Measurements from ENCODE around the gene COL6A2.
"Not testable (repeated sequence)": the region's sequence is repeated elsewhere in the genome, so short reads cannot be mapped to it uniquely, and the experiment has no call there.

Gene COL6A2

GRCh38 chr21:46136739-46137349 lies 38.9 kb downstream of the COL6A2 start:
- no peak overlapping the region for H3K27ac ChIP-seq
- DNase-seq (ENCODE audit: low read depth, low spot score): no peak

- H3K27ac ChIP-seq: no peak overlapping the region
- DNase-seq (ENCODE audit: low read depth, low spot score): no peak
These were observed 40.0 kb downstream of the COL6A2 start for GRCh38 chr21:46137908-46138307.

DNA sequence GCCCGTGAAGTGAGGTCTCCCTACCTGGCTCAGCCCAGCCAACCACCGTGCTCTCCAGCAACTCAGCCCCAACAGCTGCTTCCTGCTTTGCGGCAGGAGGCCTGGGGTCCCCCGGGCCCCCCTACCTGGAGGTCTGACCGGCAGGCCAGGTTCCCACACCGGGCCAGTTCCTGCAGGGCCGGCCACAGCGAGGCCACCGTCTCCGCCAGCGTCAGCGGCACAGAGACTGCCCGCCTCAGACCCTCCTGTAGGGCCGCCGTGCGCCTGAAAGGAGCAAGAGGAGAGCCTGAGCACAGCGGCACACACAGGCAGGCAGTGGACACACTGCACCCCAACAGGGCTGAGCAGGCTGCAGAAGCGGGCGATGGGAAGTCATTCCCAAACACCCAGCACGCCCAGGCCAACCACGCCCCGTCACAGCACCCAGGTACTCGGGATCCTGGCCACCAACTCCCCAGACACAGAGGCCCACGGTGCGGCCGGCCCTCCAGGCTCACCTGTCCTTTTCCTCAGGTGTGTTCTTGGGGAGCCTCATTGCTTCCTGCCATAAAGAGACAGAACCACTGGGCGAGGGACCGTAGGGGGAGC lies 40.6 kb downstream of the COL6A2 start:
- no peak for DNase-seq (ENCODE audit: low read depth, low spot score)
- H3K27ac ChIP-seq: no peak overlapping the region

GRCh38 chr21:46139686-46140085 lies 41.8 kb downstream of the COL6A2 start:
- H3K27ac ChIP-seq: no peak overlapping the region
- DNase-seq (ENCODE audit: low read depth, low spot score): no peak

GRCh38 chr21:46140352-46141003 lies 42.6 kb downstream of the COL6A2 start:
- DNase-seq (ENCODE audit: low read depth, low spot score): not testable (repeated sequence)

DNA sequence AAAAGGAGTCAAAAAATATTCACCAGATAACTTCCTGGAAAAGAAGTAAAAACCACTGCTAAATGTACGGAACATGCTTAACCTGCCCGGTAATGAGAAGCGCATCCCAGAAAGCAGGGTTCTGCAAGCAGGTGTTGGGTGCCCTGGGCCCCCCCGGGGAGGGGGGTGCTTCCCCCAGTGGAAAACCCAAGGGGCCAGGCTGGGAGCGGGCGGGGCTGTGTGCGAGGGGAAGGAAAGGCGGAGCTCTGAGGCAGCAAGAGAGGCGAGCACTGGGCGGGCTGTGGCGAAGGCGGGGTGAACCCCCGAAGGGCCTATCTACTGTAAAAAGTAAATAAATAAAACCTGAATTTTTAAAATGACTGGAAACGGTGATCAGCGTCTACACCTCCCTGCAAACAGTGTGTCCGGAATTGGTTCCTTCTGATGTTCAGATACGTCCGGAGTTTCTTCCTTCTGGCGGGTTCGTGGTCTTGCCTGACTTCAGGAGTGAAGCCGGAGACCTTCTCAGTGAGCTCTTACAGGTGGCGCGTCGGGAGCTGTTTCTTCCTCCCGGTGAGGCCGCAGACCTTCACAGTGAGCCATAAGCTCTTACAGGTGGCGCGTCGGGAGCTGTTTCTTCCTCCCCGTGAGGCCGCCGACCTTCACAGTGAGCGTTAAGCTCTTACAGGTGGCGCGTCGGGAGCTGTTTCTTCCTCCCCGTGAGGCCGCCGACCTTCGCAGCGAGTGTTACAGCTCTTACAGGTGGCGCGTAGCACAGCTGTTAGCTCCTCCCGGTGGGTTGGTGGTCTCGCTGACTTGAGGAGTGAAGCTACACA lies 44.1 kb downstream of the COL6A2 start:
- H3K27ac ChIP-seq: no peak overlapping the region

More at GRCh38 chr21:46140352-46141003, 42.6 kb downstream of the COL6A2 start:
- not testable (repeated sequence) for H3K27ac ChIP-seq

GRCh38 chr21:46142582-46143473 lies 44.9 kb downstream of the COL6A2 start:
- DNase-seq (ENCODE audit: low read depth, low spot score): no peak
- no peak overlapping the region for H3K27ac ChIP-seq

More for the DNA sequence above, 44.1 kb downstream of the COL6A2 start:
- no peak for DNase-seq (ENCODE audit: low read depth, low spot score)

DNA sequence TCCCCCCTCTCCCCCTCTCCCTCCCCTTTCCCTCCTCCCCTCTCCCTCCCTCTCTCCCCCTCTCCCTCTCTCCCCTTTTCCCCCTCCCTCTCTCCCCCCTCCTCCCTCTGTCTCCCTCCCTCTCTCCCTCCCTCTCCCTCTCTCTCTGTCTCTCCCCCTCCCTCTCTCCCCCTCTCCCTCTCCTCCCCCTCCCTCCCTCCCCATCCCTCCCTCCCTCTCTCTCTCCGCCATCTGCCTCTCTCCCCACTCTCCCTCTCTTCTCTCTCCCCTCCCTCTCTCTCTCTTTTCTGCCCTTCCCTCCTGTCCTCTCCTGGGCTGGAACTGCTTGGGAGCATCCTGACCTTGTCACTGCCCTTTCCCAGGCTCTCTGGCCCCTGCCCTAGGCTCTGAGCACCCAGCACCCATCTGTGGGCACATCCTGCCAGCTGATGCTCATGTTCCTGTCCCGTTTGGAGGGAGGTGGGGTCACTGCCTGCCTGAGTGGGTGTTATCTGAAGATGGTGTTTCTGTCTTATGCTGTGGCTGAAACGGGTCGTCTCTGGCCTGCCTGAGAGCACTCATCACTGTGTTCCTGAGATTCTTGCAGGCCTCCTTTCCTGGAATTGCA lies 46.7 kb downstream of the COL6A2 start:
- DNase-seq (ENCODE audit: low read depth, low spot score): no peak
- H3K27ac ChIP-seq: no peak overlapping the region

DNA sequence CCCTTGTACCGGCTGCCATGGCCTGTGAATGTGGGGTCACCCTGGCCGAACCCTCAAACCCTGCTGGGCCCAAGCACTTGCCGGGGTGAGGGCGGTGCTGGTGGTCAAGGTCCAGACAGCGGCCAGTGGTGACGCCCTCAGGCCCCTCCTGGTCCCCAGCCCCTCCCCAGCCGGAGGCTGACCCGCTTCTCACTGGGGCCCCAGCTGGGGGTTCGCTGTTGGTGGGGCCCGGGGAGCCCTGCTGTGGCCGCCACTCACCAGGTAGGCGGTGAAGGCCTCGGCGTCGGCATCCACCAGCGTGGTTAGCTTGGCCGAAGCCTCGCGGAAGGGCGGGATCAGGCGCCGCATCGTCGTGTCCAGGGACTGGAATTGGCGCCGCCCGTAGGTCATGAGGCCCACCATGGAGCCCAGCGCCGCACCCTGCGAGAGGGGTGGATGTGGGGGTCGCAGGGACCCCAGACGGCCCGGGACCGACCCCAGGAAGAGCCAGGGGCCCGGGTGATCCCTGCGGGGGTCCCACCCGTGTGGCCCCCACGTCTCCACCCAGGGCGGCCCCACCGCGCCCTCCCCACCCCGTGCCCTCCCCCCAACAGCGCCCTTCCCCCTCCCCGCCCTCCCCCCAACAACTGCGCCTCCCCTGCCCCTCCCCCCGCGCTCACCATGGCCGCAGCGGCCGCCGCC lies 47.4 kb downstream of the COL6A2 start:
- H3K27ac ChIP-seq: no peak overlapping the region

DNA sequence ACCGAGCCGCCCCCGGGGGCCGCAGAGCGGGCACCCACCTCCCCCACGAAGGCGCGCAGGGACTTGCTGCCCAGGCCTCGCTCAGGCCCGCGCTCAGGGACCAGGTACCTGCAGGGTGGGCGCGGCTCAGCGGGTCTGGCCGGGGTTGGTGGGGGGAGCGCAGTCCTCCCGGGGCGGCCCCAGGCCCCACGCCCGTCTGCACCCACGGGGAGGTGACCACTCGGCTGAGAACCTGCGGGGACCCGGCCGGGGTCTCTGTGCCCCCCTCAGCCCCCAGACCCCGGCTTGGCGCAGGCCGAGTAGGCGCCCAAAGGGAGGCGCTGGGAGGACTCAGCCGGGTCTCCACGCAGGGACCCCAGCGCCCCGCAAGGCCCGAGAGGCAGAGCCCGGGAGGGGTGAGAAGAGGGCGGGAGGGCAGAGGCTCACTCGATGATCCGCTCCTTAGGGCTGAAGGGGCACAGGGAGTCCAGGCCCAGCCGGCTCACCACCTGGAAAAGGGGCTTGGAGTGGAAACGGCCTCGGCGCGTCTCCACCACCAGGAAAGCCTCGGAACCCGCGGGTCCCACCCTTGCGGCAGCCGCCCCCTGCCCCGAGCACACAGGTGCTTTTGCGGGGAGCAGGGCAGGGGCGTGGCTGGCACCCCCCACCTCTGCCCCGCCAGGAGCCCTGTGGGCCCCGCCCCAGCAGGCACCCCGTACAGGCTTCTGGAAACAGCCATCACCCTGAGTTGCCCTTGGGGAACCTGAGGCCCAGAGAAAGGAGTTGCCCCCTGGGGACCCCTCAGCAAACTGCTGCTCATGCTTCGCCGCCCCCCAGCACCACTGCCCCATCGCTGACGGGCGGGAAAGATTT lies 48.2 kb downstream of the COL6A2 start:
- no peak overlapping the region for H3K27ac ChIP-seq
- DNase-seq (ENCODE audit: low read depth, low spot score): no peak

More for the DNA sequence above, 47.4 kb downstream of the COL6A2 start:
- no peak for DNase-seq (ENCODE audit: low read depth, low spot score)

DNA sequence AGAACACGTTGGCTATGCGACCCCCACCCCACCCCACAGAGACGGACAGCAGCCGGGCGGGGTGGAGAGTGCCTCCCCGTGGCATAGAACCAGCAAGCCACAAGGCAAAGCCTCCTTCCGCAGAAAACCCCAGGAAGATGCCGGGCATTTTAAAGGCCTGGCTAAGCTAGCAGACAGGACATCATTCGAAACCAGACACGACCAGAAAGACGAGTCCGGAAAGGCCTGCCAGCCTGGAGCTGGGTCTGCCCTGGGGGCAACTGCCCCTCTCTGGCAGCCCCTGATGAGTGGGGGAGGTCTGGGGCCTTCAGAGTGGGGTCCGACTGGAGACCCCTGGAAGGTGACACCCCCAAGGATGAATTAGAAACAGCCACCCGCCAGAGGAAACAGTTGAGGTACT lies 48.9 kb downstream of the COL6A2 start:
- no peak overlapping the region for H3K27ac ChIP-seq
- DNase-seq (ENCODE audit: low read depth, low spot score): no peak

DNA sequence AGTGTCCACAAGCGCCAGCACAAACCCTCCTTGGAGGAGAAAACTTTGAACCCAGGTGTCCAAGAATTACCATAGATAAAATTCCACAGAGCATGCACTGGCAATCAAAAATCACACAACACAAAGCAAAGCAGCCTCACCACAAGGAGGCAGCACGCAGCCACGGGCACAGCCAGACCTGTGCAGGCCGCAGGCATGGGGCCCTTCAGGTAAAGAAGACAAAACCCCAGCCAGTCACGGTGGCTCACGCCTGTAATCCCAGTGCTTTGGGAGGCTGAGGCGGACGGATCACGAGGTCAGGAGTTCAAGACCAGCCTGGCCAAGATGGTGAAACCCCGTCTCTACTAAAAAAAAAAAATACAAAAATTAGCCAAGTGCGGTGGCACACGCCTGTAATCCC lies 49.5 kb downstream of the COL6A2 start:
- not testable (repeated sequence) for DNase-seq (ENCODE audit: low read depth, low spot score); H3K27ac ChIP-seq

GRCh38 chr21:46148106-46148505 lies 50.2 kb downstream of the COL6A2 start:
- no peak overlapping the region for H3K27ac ChIP-seq
- DNase-seq (ENCODE audit: low read depth, low spot score): no peak

- no peak for DNase-seq (ENCODE audit: low read depth, low spot score)
- no peak overlapping the region for H3K27ac ChIP-seq
These were observed 51.4 kb downstream of the COL6A2 start for GRCh38 chr21:46149205-46149901.

DNA sequence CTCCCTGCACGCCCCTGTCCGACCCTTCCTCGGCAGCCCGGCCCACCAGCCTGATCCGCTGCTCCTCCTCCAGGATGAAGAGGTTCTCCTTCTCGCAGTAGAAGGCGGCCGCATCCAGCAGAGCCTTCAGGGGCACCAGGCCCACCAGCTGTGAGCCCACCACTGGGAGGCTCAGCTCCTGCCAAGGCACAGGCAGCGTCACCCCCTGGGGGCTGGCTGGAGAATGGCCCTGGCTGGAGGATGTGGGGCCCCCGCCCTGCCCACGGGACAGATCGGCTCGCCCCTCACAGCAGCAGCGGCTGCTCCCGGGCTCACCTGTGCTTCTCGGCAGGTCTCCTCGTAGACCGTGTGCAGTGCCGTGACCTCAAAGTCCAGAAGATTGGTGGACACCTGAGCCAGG lies 52.2 kb downstream of the COL6A2 start:
- no peak overlapping the region for H3K27ac ChIP-seq
- DNase-seq (ENCODE audit: low read depth, low spot score): no peak

DNA sequence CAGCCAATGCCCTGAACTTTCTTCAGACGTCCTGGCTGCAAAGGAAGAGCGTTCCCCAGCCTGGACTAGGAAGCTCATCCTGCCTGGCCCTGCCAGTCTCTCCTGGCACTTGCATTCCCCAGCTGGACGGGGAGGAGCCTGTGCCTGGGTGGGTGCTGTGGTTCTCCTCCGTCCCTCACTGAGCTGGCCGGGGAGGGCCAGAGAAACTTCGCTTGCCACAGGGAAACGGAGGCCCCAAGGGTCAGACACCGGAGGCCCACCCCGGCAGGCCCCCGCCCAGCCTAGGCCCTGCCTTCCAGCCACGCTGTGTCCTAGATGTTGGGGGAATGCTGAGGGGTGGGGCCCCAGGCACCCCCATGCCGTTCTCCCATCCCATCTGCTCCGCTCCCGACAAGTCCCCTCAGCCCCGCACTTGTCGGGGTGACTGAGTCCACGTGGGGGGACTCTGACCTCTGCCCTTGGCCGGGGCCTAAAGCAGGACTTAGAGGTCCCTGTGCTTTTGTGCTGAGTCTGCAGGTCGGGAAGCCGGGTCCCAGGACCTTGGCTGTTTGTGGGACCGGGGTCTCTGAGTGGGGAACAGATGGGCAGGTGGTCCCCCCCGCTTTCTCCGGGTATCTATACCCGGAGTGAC lies 52.7 kb downstream of the COL6A2 start:
- H3K27ac ChIP-seq: no peak overlapping the region
- no peak for DNase-seq (ENCODE audit: low read depth, low spot score)
